Skin of body (tissue), 2 donors: Measurements from ENCODE around the gene HTRA3. TPM values are rescaled to one million over a fixed set of nuclear protein-coding genes. Genes with fewer than 3 reads are reported as not detected.
"Not testable (repeated sequence)": the region's sequence is repeated elsewhere in the genome, so short reads cannot be mapped to it uniquely, and the experiment has no call there.

Experiments
- DNase-seq: peaks from one replicate; lab custom pipeline; 2025; lab: John Stamatoyannopoulos, UW
- total RNA-seq: library from RNA; depleted of rRNA; stranded (reverse); fragments of >200 nt; gene quantifications from one replicate; pipeline ENCODE4 v1.2.3, GENCODE V29; 2014

HTRA3 gene
- total RNA-seq, 1 donor from 2014 or later: 25.8 TPM

- DNase-seq: no peak
Observed at GRCh38 chr4:8324640-8325239, 55.2 kb downstream of the HTRA3 start.

GRCh38 chr4:8325291-8325973 is 55.9 kb downstream of the HTRA3 start:
- DNase-seq: no peak

DNA sequence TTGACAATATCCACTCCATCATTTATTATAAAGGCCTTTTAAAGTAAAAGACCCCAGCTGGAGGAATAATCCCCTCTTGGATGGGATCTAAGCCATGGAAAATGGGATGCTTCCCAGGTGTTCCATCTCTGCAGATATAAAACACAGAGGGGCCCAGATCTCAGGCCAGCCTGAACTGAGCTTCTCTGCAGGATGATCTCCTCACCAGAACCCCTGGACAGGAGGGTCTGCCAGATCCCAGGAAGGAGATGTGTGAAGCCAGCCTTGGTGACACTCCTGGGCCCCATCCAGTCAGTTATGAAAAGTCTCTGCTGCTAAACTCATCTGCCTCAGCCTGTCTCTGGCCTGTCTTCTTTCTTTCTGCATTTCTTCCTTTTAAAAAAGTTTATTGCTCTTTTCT is 56.7 kb downstream of the HTRA3 start:
- peak; percentile 6 for DNase-seq

DNA sequence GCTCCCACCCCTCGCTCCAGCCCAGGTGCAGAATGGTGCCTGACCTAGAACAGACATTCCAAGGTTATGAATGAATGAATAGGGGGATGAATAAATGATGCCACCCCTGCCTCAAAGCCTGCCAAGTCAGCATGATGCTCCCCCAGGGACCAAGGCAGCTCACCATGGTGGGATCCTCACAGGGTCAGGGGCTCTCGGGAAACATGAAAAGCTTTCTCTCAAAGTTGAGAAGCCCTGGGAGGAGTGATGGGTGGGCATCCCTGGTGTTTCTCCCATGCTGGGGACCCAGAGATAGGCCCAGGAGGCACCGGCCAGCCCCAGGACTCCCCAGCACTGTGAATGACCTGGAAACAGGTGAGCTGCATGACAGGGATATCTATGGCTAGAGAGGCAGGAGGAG is 58.9 kb downstream of the HTRA3 start:
- no peak for DNase-seq

GRCh38 chr4:8328866-8329559 is 59.5 kb downstream of the HTRA3 start:
- DNase-seq: no peak

GRCh38 chr4:8329560-8329858 is 60.0 kb downstream of the HTRA3 start:
- no peak for DNase-seq

GRCh38 chr4:8329859-8330761 is 60.6 kb downstream of the HTRA3 start:
- DNase-seq: no peak

- no peak for DNase-seq
Observed at GRCh38 chr4:8330821-8331574, 61.4 kb downstream of the HTRA3 start.

GRCh38 chr4:8331575-8331955 is 62.0 kb downstream of the HTRA3 start:
- no peak for DNase-seq

- no peak for DNase-seq
Observed at GRCh38 chr4:8332038-8332857, 62.7 kb downstream of the HTRA3 start.

DNA sequence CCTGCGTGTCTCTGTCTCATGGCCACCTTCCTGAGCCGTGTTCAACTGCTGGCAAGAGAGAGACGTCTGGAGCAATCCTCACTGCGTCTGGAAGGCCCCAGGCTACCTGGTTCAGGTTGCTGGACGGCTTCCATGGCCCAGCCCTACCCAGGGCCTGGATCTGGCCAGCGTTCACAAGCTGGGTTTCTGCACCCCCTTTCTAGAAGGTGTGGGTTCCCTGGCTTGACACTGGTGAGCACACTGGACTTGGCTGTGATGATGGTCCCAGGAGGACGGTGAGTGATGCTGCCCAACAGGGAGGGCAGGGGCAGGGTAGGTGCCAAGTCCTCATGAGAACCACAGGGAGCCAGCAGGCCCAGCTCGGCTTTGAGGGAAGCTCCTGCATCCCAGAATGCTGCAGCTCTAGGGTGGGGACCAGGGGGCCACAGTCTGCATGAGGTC is 63.4 kb downstream of the HTRA3 start:
- DNase-seq: no peak

DNA sequence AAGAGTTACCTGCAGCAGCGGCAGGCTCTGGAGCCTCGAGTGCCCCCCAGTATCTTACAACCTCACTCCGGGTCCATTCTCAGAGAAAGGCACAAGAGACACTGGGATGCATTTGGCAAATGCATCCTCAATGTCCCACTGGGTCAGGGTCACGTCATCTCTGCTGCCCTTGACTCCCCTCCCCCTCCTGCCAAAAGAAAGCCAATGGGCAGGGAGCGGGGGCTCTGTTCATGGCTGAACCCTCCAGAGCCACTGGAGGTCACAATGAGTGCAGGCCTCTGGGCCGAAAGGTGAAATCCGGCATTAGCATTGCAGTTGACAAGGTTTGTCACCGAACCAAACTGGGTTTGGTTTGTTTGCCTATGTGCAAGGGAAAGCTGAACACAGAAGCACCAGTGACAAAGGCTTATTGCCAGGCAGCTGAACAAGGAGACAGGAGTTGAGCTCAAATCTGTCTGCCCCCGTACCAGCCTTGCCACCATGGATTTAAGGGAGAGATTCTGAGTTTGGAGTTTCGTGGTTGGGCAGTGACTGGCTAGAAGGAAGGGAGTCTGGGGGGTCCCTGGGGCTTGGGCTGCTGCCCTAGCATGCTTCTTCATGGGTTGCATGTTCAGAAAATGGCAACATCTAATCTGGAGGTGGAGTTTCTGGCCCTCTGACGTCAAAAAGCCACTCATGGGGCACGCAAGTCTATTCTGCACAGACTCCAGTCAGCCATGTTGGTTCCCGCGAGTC is 64.3 kb downstream of the HTRA3 start:
- DNase-seq: no peak

GRCh38 chr4:8334786-8335460 is 65.4 kb downstream of the HTRA3 start:
- no peak for DNase-seq

DNA sequence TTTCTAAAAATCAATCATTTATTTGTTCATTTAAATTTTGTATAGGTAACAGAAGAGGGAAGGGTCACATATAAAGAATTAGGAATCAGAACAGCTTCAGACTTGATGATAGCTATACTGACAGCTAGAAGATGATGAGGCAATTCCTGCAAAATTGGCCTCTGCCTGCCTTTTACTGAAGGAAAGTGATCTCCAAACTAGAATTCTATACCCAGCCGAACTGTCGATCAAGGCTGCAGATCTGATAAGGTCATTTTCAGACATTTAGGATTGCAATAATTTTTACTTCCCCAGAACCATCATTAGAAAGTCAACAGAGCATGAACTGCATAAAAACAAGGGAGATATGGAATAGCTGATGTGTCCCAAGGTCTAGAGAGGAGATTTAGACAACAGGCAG is 66.3 kb downstream of the HTRA3 start:
- no peak for DNase-seq

- no peak for DNase-seq
Observed at GRCh38 chr4:8336412-8337075, 67.0 kb downstream of the HTRA3 start.

DNA sequence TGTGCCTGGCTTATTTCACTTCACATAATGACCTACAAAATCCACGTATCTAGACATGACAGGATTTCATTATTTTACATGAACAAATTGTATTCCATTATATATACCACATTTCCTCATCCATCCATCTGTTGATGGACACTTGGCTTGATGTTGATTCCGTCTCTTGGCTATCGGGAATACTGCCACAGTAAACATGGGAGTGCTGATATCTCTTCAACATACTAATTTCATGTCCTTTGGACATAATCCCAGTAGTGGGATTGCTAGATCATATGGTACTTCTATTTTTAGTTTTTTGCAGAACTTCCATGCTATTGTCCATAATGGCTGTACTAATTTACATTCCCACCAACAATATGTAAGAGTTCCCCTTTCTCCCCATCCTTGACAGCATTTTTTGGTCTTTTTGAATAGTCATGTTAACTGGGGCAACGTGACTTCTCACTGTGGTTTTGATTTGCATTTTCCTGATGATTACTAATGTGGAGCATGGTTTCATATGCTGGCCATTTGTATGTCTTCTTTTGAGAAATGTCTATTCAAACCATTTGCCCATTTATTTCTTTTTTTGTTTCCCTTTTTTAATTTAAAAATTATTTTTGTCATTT is 68.9 kb downstream of the HTRA3 start:
- peak; percentile 22 for DNase-seq

DNA sequence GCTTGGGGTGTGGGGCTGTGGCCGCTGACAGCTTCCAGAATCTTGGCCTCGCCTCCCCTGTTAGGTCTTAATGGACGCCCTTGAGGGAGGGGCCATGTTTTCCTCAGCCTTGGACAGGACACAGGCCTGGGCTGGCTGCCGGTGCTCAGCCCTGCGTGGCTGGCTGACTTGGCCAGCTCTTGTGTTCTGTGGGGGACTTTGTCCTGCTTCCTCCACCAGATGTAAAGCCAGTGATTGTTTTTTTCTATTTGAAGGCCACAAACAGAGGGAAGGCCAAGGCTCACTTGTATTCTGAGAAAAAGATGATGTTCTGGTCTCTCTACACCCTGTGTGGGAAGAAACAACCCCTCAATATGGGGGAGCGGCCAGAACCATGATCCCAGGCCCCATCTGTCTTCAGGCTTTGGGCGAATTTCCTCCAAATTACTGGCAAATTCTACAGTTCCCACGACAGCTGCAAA is 71.3 kb downstream of the HTRA3 start:
- peak; percentile 95 for DNase-seq

DNA sequence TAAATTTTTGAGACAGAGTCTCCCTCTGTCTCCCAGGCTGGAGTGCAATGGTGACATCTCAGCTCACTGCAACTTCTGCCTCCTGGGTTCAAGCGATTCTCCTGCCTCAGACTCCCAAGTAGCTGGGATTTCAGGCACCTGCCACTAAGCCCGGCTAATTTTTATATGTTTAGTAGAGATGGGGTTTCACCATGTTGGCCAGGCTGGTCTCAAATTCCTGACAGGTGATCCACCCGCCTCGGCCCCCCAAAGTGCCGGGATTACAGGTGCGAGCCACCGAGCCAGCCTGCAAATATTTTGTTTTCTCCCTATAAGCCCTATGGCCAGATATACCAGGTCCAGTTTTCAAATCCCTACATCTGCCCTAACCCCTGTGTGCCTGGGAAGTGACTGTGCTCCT is 71.7 kb downstream of the HTRA3 start:
- not testable (repeated sequence) for DNase-seq
